ENCODE data around the gene RPTOR. TPM values are rescaled to one million over a fixed set of nuclear protein-coding genes. Genes with fewer than 3 reads are reported as not detected.

RPTOR gene
- total RNA-seq, 2 experiments from 2014 or later: 48.1 to 87.8 TPM

- Histone ChIP-seq H3K9me2 (ENCODE audit: insufficient read depth, low read length) (no peaks in the 10 kb centered on the region), H3K4me3 (ENCODE audit: low read depth, low read length, poor library complexity, severe bottlenecking) (no peak overlapping the region), H4K20me1 (ENCODE audit: insufficient read depth, low read length) (no peaks in the 10 kb centered on the region), H3K36me3 (ENCODE audit: insufficient read depth, low read length) (peaks cover 29% of the 10 kb centered on the region), H3K4me2 (ENCODE audit: low read length) (no peak overlapping the region), H3K27ac (ENCODE audit: low read depth, low read length, poor library complexity, severe bottlenecking) (no peak overlapping the region), H3K4me1 (ENCODE audit: insufficient read depth, low read length, poor library complexity, severe bottlenecking) (no peaks in the 10 kb centered on the region), H3K9me3 (ENCODE audit: low read length) (no peaks in the 10 kb centered on the region), H3K79me2 (ENCODE audit: insufficient read depth, low read depth, low read length) (no peaks in the 10 kb centered on the region), H2AFZ (ENCODE audit: low read length) (no peak overlapping the region)
- ChIA-PET CTCF (ENCODE audit: unreplicated experiment) (no interaction called here), POLR2A (no interaction called here)
- no peak for TF ChIP-seq CTCF (conservative IDR thresholded peaks at IDR 0.05; ENCODE audit: low read length)
- TF ChIP-seq EZH2phosphoT487 (IDR thresholded peaks at IDR 0.05; ENCODE audit: borderline replicate concordance, low read depth, low read length): no peak
- BruUV-seq (replicated peaks): no TSS peak
- intact Hi-C loops (cut with micrococcal nuclease; ENCODE audit: unreplicated experiment): no loop called here
- no peak for DNase-seq (ENCODE audit: low spot score)
Observed at GRCh38 chr17:80876950-80877728, 332.5 kb downstream of the RPTOR start.

- H3K4me1 ChIP-seq (ENCODE audit: insufficient read depth, low read length, poor library complexity, severe bottlenecking): no peaks in the 10 kb centered on the region
- H3K4me3 ChIP-seq (ENCODE audit: low read depth, low read length, poor library complexity, severe bottlenecking): no peak overlapping the region
- peaks cover 36% of the 10 kb centered on the region for H3K36me3 ChIP-seq (ENCODE audit: insufficient read depth, low read length)
- TF ChIP-seq CTCF (conservative IDR thresholded peaks at IDR 0.05; ENCODE audit: low read length) (no peak), EZH2phosphoT487 (IDR thresholded peaks at IDR 0.05; ENCODE audit: borderline replicate concordance, low read depth, low read length) (no peak)
- H3K9me2 ChIP-seq (ENCODE audit: insufficient read depth, low read length): no peaks in the 10 kb centered on the region
- no peaks in the 10 kb centered on the region for H3K79me2 ChIP-seq (ENCODE audit: insufficient read depth, low read depth, low read length)
- ChIA-PET CTCF (ENCODE audit: unreplicated experiment) (no interaction called here), POLR2A (no interaction called here)
- no peaks in the 10 kb centered on the region for H3K9me3 ChIP-seq (ENCODE audit: low read length)
- BruUV-seq (replicated peaks): no TSS peak
- intact Hi-C loops (cut with micrococcal nuclease; ENCODE audit: unreplicated experiment): no loop called here
- H4K20me1 ChIP-seq (ENCODE audit: insufficient read depth, low read length): no peaks in the 10 kb centered on the region
- no peak overlapping the region for H2AFZ ChIP-seq (ENCODE audit: low read length)
- no peak overlapping the region for H3K4me2 ChIP-seq (ENCODE audit: low read length)
- H3K27ac ChIP-seq (ENCODE audit: low read depth, low read length, poor library complexity, severe bottlenecking): no peak overlapping the region
- no peak for DNase-seq (ENCODE audit: low spot score)
Observed at GRCh38 chr17:80877729-80878303, 333.2 kb downstream of the RPTOR start.

Data from OCI-LY7 (cell line).